WERI-Rb-1 (cell line): Measurements from ENCODE around the gene DHDDS.
"Not testable (repeated sequence)": the region's sequence is repeated elsewhere in the genome, so short reads cannot be mapped to it uniquely, and the experiment has no call there.

Source experiments
- DNase-seq: peaks from one replicate; pipeline ENCODE4 v3.0.0-alpha.2; 2020
- H3K27ac ChIP-seq: fragments of 250-450 bp; sonication (Bioruptor Pico); 2 replicates; pipeline ENCODE4 v1.5.1; 2020; ENCODE audit warnings: mild to moderate bottlenecking, moderate library complexity
- H3K27me3 ChIP-seq: fragments of 250-450 bp; sonication (Bioruptor Pico); 2 replicates; pipeline ENCODE4 v1.5.1; 2021; ENCODE audit warnings: mild to moderate bottlenecking, low read depth, moderate library complexity; ENCODE audit not compliant: insufficient read depth, severe bottlenecking
- H3K36me3 ChIP-seq: fragments of 250-450 bp; sonication (Bioruptor Pico); 2 replicates; pipeline ENCODE4 v1.5.1; 2020; ENCODE audit warnings: mild to moderate bottlenecking, moderate library complexity
- H3K4me3 ChIP-seq: 2 replicates; pipeline ENCODE4 v1.5.1; 2011; ENCODE audit warnings: low read depth, mild to moderate bottlenecking, control low read depth, low read length
- H3K9me3 ChIP-seq: fragments of 250-450 bp; sonication (Bioruptor Pico); 2 replicates; pipeline ENCODE4 v1.5.1; 2021; ENCODE audit warnings: mild to moderate bottlenecking, moderate library complexity; ENCODE audit not compliant: severe bottlenecking
- CTCF ChIP-seq: IDR thresholded peaks from 2 replicates; pipeline ENCODE4 v1.5.1; 2011; ENCODE audit warnings: low read depth, mild to moderate bottlenecking, control low read depth, inconsistent platforms, low read length

DHDDS gene

DNA sequence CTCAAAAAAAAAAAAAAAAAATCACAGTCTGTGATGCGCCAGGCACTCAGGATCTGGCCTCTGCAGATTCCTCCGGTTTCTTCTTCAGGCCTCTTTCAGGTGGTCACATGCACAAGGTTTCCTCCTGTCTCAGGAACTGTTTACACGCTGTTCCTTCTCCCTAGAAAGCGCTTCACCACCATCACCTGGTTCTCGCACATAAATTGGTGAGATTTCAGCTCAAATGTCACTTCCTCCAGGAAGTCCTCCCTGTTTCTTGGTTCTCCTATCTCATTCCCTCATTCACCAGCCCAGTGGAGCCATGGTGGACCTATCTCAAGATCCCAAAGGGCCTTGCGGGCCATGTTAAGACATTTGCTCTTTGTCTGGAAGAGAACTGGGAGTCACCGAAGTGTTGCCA, 66.8 kb downstream of the DHDDS start:
- Histone ChIP-seq H3K4me3 (no peak overlapping the region), H3K36me3 (no peaks in the 10 kb centered on the region), H3K27ac (no peak overlapping the region), H3K9me3 (no peaks in the 10 kb centered on the region), H3K27me3 (no peaks in the 10 kb centered on the region)
- DNase-seq = no peak
- no peak for TF ChIP-seq CTCF

DNA sequence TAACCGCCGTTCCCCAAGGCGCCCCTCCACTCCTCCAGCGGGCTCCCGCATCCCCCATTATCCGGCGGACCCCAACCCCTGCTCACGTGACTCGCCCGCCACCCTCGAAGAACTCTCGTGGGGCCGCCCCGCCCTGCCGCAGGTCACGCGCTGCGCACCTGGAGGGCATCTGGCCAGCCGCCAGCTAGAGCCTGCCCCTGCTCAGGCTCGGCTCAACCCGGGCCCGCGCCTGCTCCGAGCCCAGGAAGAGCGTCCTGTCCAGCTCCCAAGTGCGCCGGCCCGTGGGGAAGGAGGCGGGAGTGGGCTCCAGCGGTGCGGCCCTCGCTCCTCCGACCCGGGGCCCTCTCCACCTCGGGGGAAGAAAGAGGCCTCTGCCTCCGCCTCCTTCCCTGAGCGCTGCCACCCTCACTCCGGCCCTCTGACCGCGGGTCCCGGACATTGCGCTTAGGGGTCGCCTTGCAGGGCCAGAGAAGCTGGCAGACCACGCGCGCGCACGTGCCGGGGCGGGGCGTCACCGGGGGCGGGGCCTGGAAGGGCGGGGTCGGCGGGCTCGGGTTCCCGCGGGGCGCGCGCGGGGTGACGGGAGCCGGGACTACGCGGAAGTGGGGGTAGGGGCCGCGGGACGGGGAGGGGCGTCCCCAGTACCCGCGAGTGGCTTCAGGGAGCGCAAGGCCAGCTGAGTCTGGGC, 68.5 kb downstream of the DHDDS start:
- peak; percentile 88 for DNase-seq
- Histone ChIP-seq H3K27me3 (no peaks in the 10 kb centered on the region), H3K36me3 (no peaks in the 10 kb centered on the region), H3K4me3 (peak overlapping the region; percentile 72), H3K9me3 (no peaks in the 10 kb centered on the region), H3K27ac (peak overlapping the region; percentile 83)
- TF ChIP-seq CTCF = no peak

GRCh38 chr1:26510711-26511110, 78.6 kb downstream of the DHDDS start:
- H3K4me3 ChIP-seq, H3K27ac ChIP-seq: not testable (repeated sequence)

DNA sequence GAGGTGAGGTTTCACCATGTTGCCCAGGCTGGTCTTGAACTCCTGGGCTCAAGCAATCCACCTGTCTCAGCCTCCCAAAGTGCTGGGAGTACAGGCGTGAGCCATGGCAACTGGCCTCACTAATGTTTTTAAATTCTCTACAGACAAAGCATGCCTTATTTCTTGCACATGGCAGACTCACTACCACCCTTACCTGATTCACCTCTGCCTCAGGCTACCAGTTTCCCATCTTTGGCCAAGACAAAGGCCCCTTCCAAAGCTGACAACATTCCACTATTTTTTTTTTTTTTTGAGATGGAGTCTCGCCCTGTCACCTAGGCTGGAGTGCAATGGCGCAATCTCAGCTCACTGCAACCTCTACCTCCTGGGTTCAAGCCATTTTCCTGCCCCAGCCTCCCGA, 83.7 kb downstream of the DHDDS start:
- not testable (repeated sequence) for DNase-seq, H3K27ac ChIP-seq, H3K9me3 ChIP-seq, H3K4me3 ChIP-seq, H3K27me3 ChIP-seq, H3K36me3 ChIP-seq

More at GRCh38 chr1:26510711-26511110, 78.6 kb downstream of the DHDDS start:
- not testable (repeated sequence) for DNase-seq, H3K36me3 ChIP-seq, H3K9me3 ChIP-seq, H3K27me3 ChIP-seq

- peak; percentile 46 for DNase-seq
- Histone ChIP-seq H3K27me3 (no peaks in the 10 kb centered on the region), H3K36me3 (no peaks in the 10 kb centered on the region), H3K4me3 (no peak overlapping the region), H3K9me3 (peaks cover 3% of the 10 kb centered on the region), H3K27ac (peak overlapping the region; percentile 78)
- no peak for TF ChIP-seq CTCF
These were observed 85.1 kb downstream of the DHDDS start for GRCh38 chr1:26516987-26517765.

DNA sequence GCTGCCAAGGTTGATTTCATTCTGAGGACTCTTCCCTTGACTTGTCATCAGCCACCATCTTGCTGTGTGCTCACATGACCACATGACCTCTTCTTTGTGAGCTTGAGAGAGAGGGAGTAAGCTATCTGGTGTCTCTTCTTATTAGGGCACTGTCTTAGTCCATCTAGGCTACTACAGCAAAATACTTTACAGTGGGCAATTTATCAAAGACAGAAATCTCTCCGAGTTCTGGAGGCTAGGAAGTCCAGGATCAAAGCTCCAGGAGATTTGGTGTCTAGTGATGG, 85.6 kb downstream of the DHDDS start:
- peaks cover 3% of the 10 kb centered on the region for H3K9me3 ChIP-seq
- no peaks in the 10 kb centered on the region for H3K27me3 ChIP-seq
- no peaks in the 10 kb centered on the region for H3K36me3 ChIP-seq
- no peak for DNase-seq
- H3K4me3 ChIP-seq = no peak overlapping the region
- TF ChIP-seq CTCF = no peak
- H3K27ac ChIP-seq = peak overlapping the region; percentile 41; the same call in 1 of the 2 replicates
